Keratinocyte (primary cell): Measurements from ENCODE around the gene FAF1.

Experiments
- CTCF ChIP-seq, 3 experiments: IDR thresholded peaks in 1 of 3; conservative IDR thresholded peaks in 1 of 3; optimal IDR thresholded peaks in 1 of 3; 2 replicates in 2 of 3; 3 replicates in 1 of 3; pipeline versions ENCODE3 to v1.5.1; 2011; ENCODE audit warnings: low read length in 3 of 3, mild to moderate bottlenecking in 3 of 3, moderate library complexity in 2 of 3, control low read depth in 1 of 3, inconsistent platforms in 1 of 3; ENCODE audit not compliant: insufficient read depth in 2 of 3; ENCODE audit errors: extremely low read depth in 1 of 3
- EZH2 ChIP-seq: IDR thresholded peaks from one replicate; pipeline ENCODE4 v1.6.1; 2012; ENCODE audit warnings: inconsistent platforms, mild to moderate bottlenecking, low read length, moderate library complexity

GRCh38 chr1:50622259-50622658, 337.8 kb downstream of the FAF1 start:
- TF ChIP-seq CTCF (optimal IDR thresholded peaks at IDR 0.05 in 1 of 3, IDR thresholded peaks at IDR 0.05 in 1 of 3, conservative IDR thresholded peaks at IDR 0.05 in 1 of 3; ENCODE audit: extremely low read depth in 1 of 3, insufficient read depth in 2 of 3, low read length in 3 of 3) (no peak), EZH2 (no peak)
